ENCODE data around the gene RASA4. TPM values are rescaled to one million over a fixed set of nuclear protein-coding genes. Genes with fewer than 3 reads are reported as not detected.
"Not testable (repeated sequence)": the region's sequence is repeated elsewhere in the genome, so short reads cannot be mapped to it uniquely, and the experiment has no call there.

RASA4 gene
- total and polyA plus RNA-seq, 2 donors (not counting 1 experiment from before 2014, with no cell fraction given): 32.0 to 49.3 TPM

- H3K4me3 Mint-ChIP-seq; H3K9me3 ChIP-seq (ENCODE audit: control extremely low read depth in 1 of 3, control insufficient read depth in 2 of 3, insufficient read depth in 1 of 3, low read length in 2 of 3); H3K9me3 Mint-ChIP-seq (ENCODE audit: insufficient read depth); DNase-seq; H3K27ac Mint-ChIP-seq; H3K36me3 ChIP-seq (replicated peaks in 1 of 2; ENCODE audit: control extremely low read depth in 1 of 2, control insufficient read depth in 1 of 2, extremely low read depth in 1 of 2, insufficient read depth in 2 of 2, low read length in 1 of 2); H3K27ac ChIP-seq (ENCODE audit: low read length in 2 of 2); CTCF ChIA-PET; ATAC-seq (ENCODE audit: low read depth); H4K20me1 ChIP-seq (ENCODE audit: control insufficient read depth, insufficient read depth, low read length, poor library complexity, severe bottlenecking); POLR2A ChIA-PET; H3K79me2 ChIP-seq (ENCODE audit: control insufficient read depth, insufficient read depth, low read length); H3K9ac ChIP-seq (ENCODE audit: low read length); H3K4me1 Mint-ChIP-seq; intact Hi-C loops (cut with micrococcal nuclease); H3K4me2 ChIP-seq (replicated peaks; ENCODE audit: low read depth, low read length, poor library complexity, severe bottlenecking); H3K27me3 Mint-ChIP-seq; H3K27me3 ChIP-seq (replicated peaks in 1 of 4; ENCODE audit: control extremely low read depth in 1 of 4, control insufficient read depth in 3 of 4, insufficient read depth in 4 of 4, low read length in 3 of 4); H3K4me1 ChIP-seq (ENCODE audit: control insufficient read depth in 2 of 2, insufficient read depth in 2 of 2, low read length in 2 of 2); H3K4me3 ChIP-seq (ENCODE audit: control extremely low read depth in 1 of 5, extremely low read depth in 1 of 5, insufficient read depth in 1 of 5, low read depth in 2 of 5, low read length in 4 of 5); H2AFZ ChIP-seq (ENCODE audit: insufficient read depth, low read depth, low read length, poor library complexity, severe bottlenecking): not testable (repeated sequence)
- no CpG with 5 or more reads among the region's 5 CpGs for WGBS (ENCODE audit: insufficient coverage)
Observed at GRCh38 chr7:102635354-102635753, 18.8 kb upstream of the RASA4 start.

GRCh38 chr7:102634299-102634698, 17.7 kb upstream of the RASA4 start:
- H3K4me1 ChIP-seq (ENCODE audit: control insufficient read depth in 2 of 2, insufficient read depth in 2 of 2, low read length in 2 of 2); H3K9me3 ChIP-seq (ENCODE audit: control extremely low read depth in 1 of 3, control insufficient read depth in 2 of 3, insufficient read depth in 1 of 3, low read length in 2 of 3); H3K27ac Mint-ChIP-seq; H3K36me3 ChIP-seq (replicated peaks in 1 of 2; ENCODE audit: control extremely low read depth in 1 of 2, control insufficient read depth in 1 of 2, extremely low read depth in 1 of 2, insufficient read depth in 2 of 2, low read length in 1 of 2); H3K79me2 ChIP-seq (ENCODE audit: control insufficient read depth, insufficient read depth, low read length); intact Hi-C loops (cut with micrococcal nuclease); H3K4me3 ChIP-seq (ENCODE audit: control extremely low read depth in 1 of 5, extremely low read depth in 1 of 5, insufficient read depth in 1 of 5, low read depth in 2 of 5, low read length in 4 of 5); DNase-seq; CTCF ChIA-PET; H2AFZ ChIP-seq (ENCODE audit: insufficient read depth, low read depth, low read length, poor library complexity, severe bottlenecking); H3K4me3 Mint-ChIP-seq; H3K9me3 Mint-ChIP-seq (ENCODE audit: insufficient read depth); H3K4me2 ChIP-seq (replicated peaks; ENCODE audit: low read depth, low read length, poor library complexity, severe bottlenecking); H3K4me1 Mint-ChIP-seq; POLR2A ChIA-PET; H3K27me3 ChIP-seq (replicated peaks in 1 of 4; ENCODE audit: control extremely low read depth in 1 of 4, control insufficient read depth in 3 of 4, insufficient read depth in 4 of 4, low read length in 3 of 4); H3K27ac ChIP-seq (ENCODE audit: low read length in 2 of 2); H3K9ac ChIP-seq (ENCODE audit: low read length); ATAC-seq (ENCODE audit: low read depth); H3K27me3 Mint-ChIP-seq; H4K20me1 ChIP-seq (ENCODE audit: control insufficient read depth, insufficient read depth, low read length, poor library complexity, severe bottlenecking): not testable (repeated sequence)
- 35% methylated on average over 2 of the region's 6 CpGs for WGBS (ENCODE audit: insufficient coverage)

GRCh38 chr7:102630622-102631021, 14.1 kb upstream of the RASA4 start:
- H3K27ac Mint-ChIP-seq, CTCF ChIA-PET: not testable (repeated sequence)

GRCh38 chr7:102627271-102627904, 10.8 kb upstream of the RASA4 start:
- H3K4me1 ChIP-seq (ENCODE audit: control insufficient read depth in 2 of 2, insufficient read depth in 2 of 2, low read length in 2 of 2); H3K79me2 ChIP-seq (ENCODE audit: control insufficient read depth, insufficient read depth, low read length); DNase-seq; H3K9me3 Mint-ChIP-seq (ENCODE audit: insufficient read depth); H3K27ac ChIP-seq (ENCODE audit: low read length in 2 of 2); CTCF ChIA-PET; ATAC-seq (ENCODE audit: low read depth); H3K4me3 ChIP-seq (ENCODE audit: control extremely low read depth in 1 of 5, extremely low read depth in 1 of 5, insufficient read depth in 1 of 5, low read depth in 2 of 5, low read length in 4 of 5); H3K27ac Mint-ChIP-seq; POLR2A ChIA-PET; H3K27me3 ChIP-seq (replicated peaks in 1 of 4; ENCODE audit: control extremely low read depth in 1 of 4, control insufficient read depth in 3 of 4, insufficient read depth in 4 of 4, low read length in 3 of 4); H4K20me1 ChIP-seq (ENCODE audit: control insufficient read depth, insufficient read depth, low read length, poor library complexity, severe bottlenecking); intact Hi-C loops (cut with micrococcal nuclease); H3K4me3 Mint-ChIP-seq; H3K36me3 ChIP-seq (replicated peaks in 1 of 2; ENCODE audit: control extremely low read depth in 1 of 2, control insufficient read depth in 1 of 2, extremely low read depth in 1 of 2, insufficient read depth in 2 of 2, low read length in 1 of 2); H3K4me2 ChIP-seq (replicated peaks; ENCODE audit: low read depth, low read length, poor library complexity, severe bottlenecking); H2AFZ ChIP-seq (ENCODE audit: insufficient read depth, low read depth, low read length, poor library complexity, severe bottlenecking); H3K9ac ChIP-seq (ENCODE audit: low read length); H3K9me3 ChIP-seq (ENCODE audit: control extremely low read depth in 1 of 3, control insufficient read depth in 2 of 3, insufficient read depth in 1 of 3, low read length in 2 of 3); H3K27me3 Mint-ChIP-seq; H3K4me1 Mint-ChIP-seq: not testable (repeated sequence)
- no CpG with 5 or more reads among the region's 8 CpGs for WGBS (ENCODE audit: insufficient coverage)

More at GRCh38 chr7:102630622-102631021, 14.1 kb upstream of the RASA4 start:
- H3K4me2 ChIP-seq (replicated peaks; ENCODE audit: low read depth, low read length, poor library complexity, severe bottlenecking); H3K27me3 Mint-ChIP-seq; H3K9me3 Mint-ChIP-seq (ENCODE audit: insufficient read depth); H3K9ac ChIP-seq (ENCODE audit: low read length); H3K27ac ChIP-seq (ENCODE audit: low read length in 2 of 2); H2AFZ ChIP-seq (ENCODE audit: insufficient read depth, low read depth, low read length, poor library complexity, severe bottlenecking); POLR2A ChIA-PET; DNase-seq; H3K4me1 ChIP-seq (ENCODE audit: control insufficient read depth in 2 of 2, insufficient read depth in 2 of 2, low read length in 2 of 2); intact Hi-C loops (cut with micrococcal nuclease); ATAC-seq (ENCODE audit: low read depth); H3K4me1 Mint-ChIP-seq; H3K36me3 ChIP-seq (replicated peaks in 1 of 2; ENCODE audit: control extremely low read depth in 1 of 2, control insufficient read depth in 1 of 2, extremely low read depth in 1 of 2, insufficient read depth in 2 of 2, low read length in 1 of 2); H3K79me2 ChIP-seq (ENCODE audit: control insufficient read depth, insufficient read depth, low read length); H3K4me3 Mint-ChIP-seq; H3K9me3 ChIP-seq (ENCODE audit: control extremely low read depth in 1 of 3, control insufficient read depth in 2 of 3, insufficient read depth in 1 of 3, low read length in 2 of 3); H3K27me3 ChIP-seq (replicated peaks in 1 of 4; ENCODE audit: control extremely low read depth in 1 of 4, control insufficient read depth in 3 of 4, insufficient read depth in 4 of 4, low read length in 3 of 4); H4K20me1 ChIP-seq (ENCODE audit: control insufficient read depth, insufficient read depth, low read length, poor library complexity, severe bottlenecking); H3K4me3 ChIP-seq (ENCODE audit: control extremely low read depth in 1 of 5, extremely low read depth in 1 of 5, insufficient read depth in 1 of 5, low read depth in 2 of 5, low read length in 4 of 5): not testable (repeated sequence)
- no CpG with 5 or more reads among the region's 9 CpGs for WGBS (ENCODE audit: insufficient coverage)

Data from B cell (primary cell).